Measurements from ENCODE around the gene ZNF467. TPM values are rescaled to one million over a fixed set of nuclear protein-coding genes. Genes with fewer than 3 reads are reported as not detected.

Gene ZNF467
- total RNA-seq, 1 experiment from 2014 or later = 3.5 TPM

DNA sequence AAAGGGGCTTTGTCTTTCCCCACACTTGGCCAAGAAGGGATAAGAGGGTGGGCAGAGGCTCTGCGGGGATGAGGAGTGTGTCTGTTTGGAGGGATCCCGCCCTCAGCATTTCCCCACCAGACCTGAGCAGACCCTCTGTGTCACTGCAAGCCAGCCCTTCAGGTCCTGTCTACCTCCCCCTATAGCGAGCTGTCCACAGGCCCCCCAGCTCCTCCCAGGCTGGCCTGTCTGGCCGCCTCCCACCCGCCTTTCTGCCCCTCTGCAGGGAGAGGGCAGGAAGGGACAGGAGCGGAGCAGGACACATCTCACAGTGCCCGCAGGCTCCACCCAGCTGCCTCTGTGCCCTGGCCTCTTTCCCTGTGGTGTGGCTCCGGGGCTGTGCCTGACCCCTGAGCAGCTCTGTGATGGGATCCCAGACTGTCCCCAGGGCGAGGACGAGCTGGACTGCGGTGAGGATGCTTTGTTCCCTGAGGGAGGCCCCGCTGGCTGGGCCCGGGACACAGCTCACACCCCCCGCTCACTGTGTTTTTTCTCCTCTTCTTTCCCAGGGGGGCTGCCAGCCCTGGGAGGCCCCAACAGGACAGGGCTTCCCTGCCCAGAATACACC, 17.5 kb upstream of the ZNF467 start:
- POLR2A ChIA-PET (ENCODE audit: low non-redundant PET) = no interaction called here
- Histone ChIP-seq H3K27me3 (replicated peaks; ENCODE audit: insufficient read depth, low read depth, low read length, poor library complexity) (no peaks in the 10 kb centered on the region), H3K27ac (ENCODE audit: low read depth, low read length, poor library complexity, severe bottlenecking) (no peak overlapping the region), H3K9me3 (ENCODE audit: low read depth, low read length, poor library complexity, severe bottlenecking) (no peaks in the 10 kb centered on the region), H3K4me3 (ENCODE audit: low read depth, low read length, poor library complexity, severe bottlenecking) (no peak overlapping the region), H3K36me3 (ENCODE audit: insufficient read depth, low read length, poor library complexity, severe bottlenecking) (no peaks in the 10 kb centered on the region), H3K4me1 (ENCODE audit: insufficient read depth, low read length, poor library complexity, severe bottlenecking) (no peaks in the 10 kb centered on the region)
- intact Hi-C loops (cut with micrococcal nuclease; ENCODE audit: unreplicated experiment) = no loop called here
- DNase-seq (ENCODE audit: low spot score) = no peak
- CTCF ChIA-PET = no interaction called here
- TF ChIP-seq EZH2 (IDR thresholded peaks at IDR 0.05; ENCODE audit: borderline replicate concordance, low read depth, low read length, poor library complexity, severe bottlenecking) = no peak
- TF ChIP-seq, protein P1, sequence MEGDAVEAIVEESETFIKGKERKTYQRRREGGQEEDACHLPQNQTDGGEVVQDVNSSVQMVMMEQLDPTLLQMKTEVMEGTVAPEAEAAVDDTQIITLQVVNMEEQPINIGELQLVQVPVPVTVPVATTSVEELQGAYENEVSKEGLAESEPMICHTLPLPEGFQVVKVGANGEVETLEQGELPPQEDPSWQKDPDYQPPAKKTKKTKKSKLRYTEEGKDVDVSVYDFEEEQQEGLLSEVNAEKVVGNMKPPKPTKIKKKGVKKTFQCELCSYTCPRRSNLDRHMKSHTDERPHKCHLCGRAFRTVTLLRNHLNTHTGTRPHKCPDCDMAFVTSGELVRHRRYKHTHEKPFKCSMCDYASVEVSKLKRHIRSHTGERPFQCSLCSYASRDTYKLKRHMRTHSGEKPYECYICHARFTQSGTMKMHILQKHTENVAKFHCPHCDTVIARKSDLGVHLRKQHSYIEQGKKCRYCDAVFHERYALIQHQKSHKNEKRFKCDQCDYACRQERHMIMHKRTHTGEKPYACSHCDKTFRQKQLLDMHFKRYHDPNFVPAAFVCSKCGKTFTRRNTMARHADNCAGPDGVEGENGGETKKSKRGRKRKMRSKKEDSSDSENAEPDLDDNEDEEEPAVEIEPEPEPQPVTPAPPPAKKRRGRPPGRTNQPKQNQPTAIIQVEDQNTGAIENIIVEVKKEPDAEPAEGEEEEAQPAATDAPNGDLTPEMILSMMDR (conservative IDR thresholded peaks at IDR 0.05; ENCODE audit: low read depth, low read length) = no peak
- no TSS peak for BruUV-seq (replicated peaks)

DNA sequence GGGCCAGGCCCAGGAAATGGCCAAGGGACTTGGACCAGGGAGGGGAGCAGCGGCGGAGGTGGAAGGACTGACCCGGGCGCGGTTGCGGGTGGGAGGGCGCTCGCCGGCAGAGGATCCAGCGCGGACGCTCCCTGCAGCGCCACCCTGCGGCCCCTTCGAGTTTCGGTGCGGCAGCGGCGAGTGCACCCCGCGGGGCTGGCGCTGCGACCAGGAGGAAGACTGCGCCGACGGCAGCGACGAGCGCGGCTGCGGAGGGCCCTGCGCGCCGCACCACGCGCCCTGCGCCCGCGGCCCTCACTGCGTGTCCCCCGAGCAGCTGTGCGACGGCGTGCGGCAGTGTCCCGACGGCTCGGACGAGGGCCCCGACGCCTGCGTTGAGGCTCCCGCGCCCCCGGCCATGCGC, 16.8 kb upstream of the ZNF467 start:
- Histone ChIP-seq H3K4me3 (ENCODE audit: low read depth, low read length, poor library complexity, severe bottlenecking) (no peak overlapping the region), H3K4me1 (ENCODE audit: insufficient read depth, low read length, poor library complexity, severe bottlenecking) (no peaks in the 10 kb centered on the region), H3K27me3 (replicated peaks; ENCODE audit: insufficient read depth, low read depth, low read length, poor library complexity) (no peaks in the 10 kb centered on the region), H3K36me3 (ENCODE audit: insufficient read depth, low read length, poor library complexity, severe bottlenecking) (no peaks in the 10 kb centered on the region), H3K9me3 (ENCODE audit: low read depth, low read length, poor library complexity, severe bottlenecking) (no peaks in the 10 kb centered on the region), H3K27ac (ENCODE audit: low read depth, low read length, poor library complexity, severe bottlenecking) (no peak overlapping the region)
- TF ChIP-seq, protein P1 (conservative IDR thresholded peaks at IDR 0.05; ENCODE audit: low read depth, low read length) = peak; percentile 56
- TF ChIP-seq EZH2 (IDR thresholded peaks at IDR 0.05; ENCODE audit: borderline replicate concordance, low read depth, low read length, poor library complexity, severe bottlenecking) = no peak
- intact Hi-C loops (cut with micrococcal nuclease; ENCODE audit: unreplicated experiment) = no loop called here
- ChIA-PET CTCF (interaction anchor here (0.5 to 0.6 kb wide), 2 partner anchors 40 to 143 kb away, joined by 3 read pairs; no protein-coding TSS in a partner anchor), POLR2A (ENCODE audit: low non-redundant PET) (no interaction called here)
- peak; percentile 41 for DNase-seq (ENCODE audit: low spot score)
- no TSS peak for BruUV-seq (replicated peaks)

DNA sequence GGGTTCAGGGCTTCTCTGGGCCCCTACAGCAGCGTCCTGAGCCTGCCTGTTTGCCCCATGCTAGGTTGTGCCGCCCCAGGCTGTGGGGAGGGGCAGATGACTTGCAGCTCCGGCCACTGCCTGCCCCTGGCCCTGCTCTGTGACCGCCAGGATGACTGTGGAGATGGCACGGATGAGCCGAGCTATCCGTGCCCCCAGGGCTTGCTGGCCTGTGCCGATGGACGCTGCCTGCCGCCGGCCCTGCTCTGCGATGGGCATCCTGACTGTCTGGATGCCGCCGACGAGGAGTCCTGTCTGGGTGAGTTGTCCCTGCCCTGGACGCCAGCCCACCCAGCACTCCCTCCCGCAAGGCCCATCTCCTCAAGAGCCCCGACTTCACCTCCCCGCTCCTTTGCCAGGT, 15.7 kb upstream of the ZNF467 start:
- no TSS peak for BruUV-seq (replicated peaks)
- Histone ChIP-seq H3K4me3 (ENCODE audit: low read depth, low read length, poor library complexity, severe bottlenecking) (no peak overlapping the region), H3K9me3 (ENCODE audit: low read depth, low read length, poor library complexity, severe bottlenecking) (no peaks in the 10 kb centered on the region), H3K4me1 (ENCODE audit: insufficient read depth, low read length, poor library complexity, severe bottlenecking) (no peaks in the 10 kb centered on the region), H3K27me3 (replicated peaks; ENCODE audit: insufficient read depth, low read depth, low read length, poor library complexity) (no peaks in the 10 kb centered on the region), H3K27ac (ENCODE audit: low read depth, low read length, poor library complexity, severe bottlenecking) (no peak overlapping the region), H3K36me3 (ENCODE audit: insufficient read depth, low read length, poor library complexity, severe bottlenecking) (no peaks in the 10 kb centered on the region)
- POLR2A ChIA-PET (ENCODE audit: low non-redundant PET) = no interaction called here
- no peak for TF ChIP-seq EZH2 (IDR thresholded peaks at IDR 0.05; ENCODE audit: borderline replicate concordance, low read depth, low read length, poor library complexity, severe bottlenecking)
- TF ChIP-seq, protein P1 (conservative IDR thresholded peaks at IDR 0.05; ENCODE audit: low read depth, low read length) = no peak
- CTCF ChIA-PET = no interaction called here
- intact Hi-C loops (cut with micrococcal nuclease; ENCODE audit: unreplicated experiment) = no loop called here
- DNase-seq (ENCODE audit: low spot score) = no peak
